Breast epithelium (tissue), 4 donors: Measurements from ENCODE around the gene ADORA2B. TPM values are rescaled to one million over a fixed set of nuclear protein-coding genes. Genes with fewer than 3 reads are reported as not detected.
A peak's percentile ranks its signal among the peaks of the same experiment; 100 is the strongest.

ENCODE experiments used
- DNase-seq, 2 donors: peaks; one replicate each; pipeline ENCODE4 v3.0.0-alpha.2; 2019; ENCODE audit warnings: low spot score in 2 of 2
- H3K27ac ChIP-seq, 2 donors: fragments of 200-600 bp; sonication (generic) in 1 of 2; one replicate each; pipeline ENCODE4 v1.5.1; 2016 to 2019; ENCODE audit warnings: mild to moderate bottlenecking in 1 of 2
- H3K27me3 ChIP-seq, 2 donors: fragments of 200-600 bp; sonication (generic) in 1 of 2; one replicate each; pipeline versions ENCODE4 v1.5.1 to v1.6.0; 2017 to 2019; ENCODE audit warnings: control low read depth in 1 of 2, mild to moderate bottlenecking in 1 of 2
- H3K36me3 ChIP-seq: fragments of 200-600 bp; one replicate; pipeline ENCODE4 v1.5.1; 2019
- H3K4me1 ChIP-seq, 2 donors: fragments of 200-600 bp; sonication (generic); one replicate each; pipeline ENCODE4 v1.5.1; 2016 to 2019; ENCODE audit warnings: control low read depth in 1 of 2
- H3K4me3 ChIP-seq, 3 donors: fragments of 200-600 bp; sonication (generic); 1 replicate in 2 of 3; 2 replicates in 1 of 3; pipeline ENCODE4 v1.5.1; 2016 to 2019; ENCODE audit warnings: mild to moderate bottlenecking in 3 of 3, moderate library complexity in 2 of 3
- H3K9me3 ChIP-seq, 2 donors: fragments of 200-600 bp; sonication (generic) in 1 of 2; one replicate each; pipeline ENCODE4 v1.5.1; 2016 to 2019; ENCODE audit warnings: control low read depth in 1 of 2
- CTCF ChIP-seq, 3 donors: fragments of 450-650 bp; IDR thresholded peaks; one replicate each; pipeline ENCODE4 v1.5.1; 2016 to 2017; ENCODE audit warnings: antibody characterized with exemption in 3 of 3, mild to moderate bottlenecking in 3 of 3, moderate library complexity in 3 of 3
- POLR2A ChIP-seq: fragments of 450-650 bp; IDR thresholded peaks from one replicate; pipeline ENCODE4 v1.6.1; 2016; ENCODE audit warnings: antibody characterized with exemption, mild to moderate bottlenecking, moderate library complexity
- POLR2AphosphoS5 ChIP-seq, 3 donors: sonication (generic); formaldehyde crosslinking; IDR thresholded peaks; one replicate each; pipeline ENCODE4 v1.6.1; 2017; ENCODE audit warnings: antibody characterized with exemption in 3 of 3
- intact Hi-C: fragments of 100-400 bp; cut with DNase I; formaldehyde crosslinking; loops from one replicate; pipeline ENCODE4 v1.15.1; 2023; ENCODE audit warnings: low total_unique reads
- total RNA-seq, 3 donors: library from RNA; depleted of rRNA; stranded (reverse); fragments of >200 nt; gene quantifications; one replicate each; pipeline ENCODE4 v1.1.0, GENCODE V29; 2016

Gene ADORA2B
- total RNA-seq, 3 donors from 2014 or later = 0.48 to 5.6 (median 4.9) TPM

GRCh38 chr17:15912416-15912955, 32.4 kb upstream of the ADORA2B start:
- H3K27me3 ChIP-seq = peaks cover 2 to 4% of the 10 kb centered on the region in 2 donors
- no peaks in the 10 kb centered on the region for H3K9me3 ChIP-seq
- DNase-seq = no peak
- no peak overlapping the region for H3K27ac ChIP-seq
- H3K4me3 ChIP-seq = no peak overlapping the region
- H3K36me3 ChIP-seq = no peaks in the 10 kb centered on the region
- TF ChIP-seq CTCF (IDR thresholded peaks at IDR 0.05) (no peak), POLR2A (no peak), POLR2AphosphoS5 (IDR thresholded peaks at IDR 0.05) (no peak)
- intact Hi-C loops = no loop called here
- H3K4me1 ChIP-seq = no peaks in the 10 kb centered on the region

DNA sequence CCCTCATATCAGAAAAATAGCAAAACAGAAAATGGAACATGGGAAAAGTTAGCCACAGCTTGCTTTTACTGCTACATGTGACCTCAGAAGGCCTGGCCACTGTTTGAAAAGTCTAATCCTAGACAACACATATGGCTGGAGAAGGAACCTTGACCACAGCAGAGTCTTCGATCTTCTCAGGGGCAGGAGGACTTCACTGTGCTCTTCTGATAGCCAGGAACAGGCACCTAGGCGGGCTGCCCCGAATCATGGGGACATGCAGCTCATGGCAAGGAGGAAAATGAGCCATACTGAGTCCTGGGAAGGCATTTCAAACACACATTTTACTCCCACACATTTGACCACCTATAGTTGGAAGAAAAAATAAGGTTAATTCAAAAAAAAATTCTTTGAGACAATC, 31.1 kb upstream of the ADORA2B start:
- Histone ChIP-seq H3K9me3 (no peaks in the 10 kb centered on the region), H3K36me3 (no peaks in the 10 kb centered on the region), H3K4me3 (no peak overlapping the region), H3K27me3 (peaks cover 2 to 5% of the 10 kb centered on the region in 2 donors), H3K27ac (no peak overlapping the region), H3K4me1 (no peaks in the 10 kb centered on the region)
- DNase-seq = no peak
- no peak for TF ChIP-seq CTCF (IDR thresholded peaks at IDR 0.05)
- TF ChIP-seq POLR2AphosphoS5 (IDR thresholded peaks at IDR 0.05) = no peak
- no peak for TF ChIP-seq POLR2A
- intact Hi-C loops = no loop called here

GRCh38 chr17:15914400-15915170, 30.3 kb upstream of the ADORA2B start:
- intact Hi-C loops = no loop called here
- Histone ChIP-seq H3K9me3 (no peaks in the 10 kb centered on the region), H3K4me1 (no peaks in the 10 kb centered on the region), H3K27me3 (peaks cover 2 to 5% of the 10 kb centered on the region in 2 donors), H3K27ac (no peak overlapping the region), H3K36me3 (no peaks in the 10 kb centered on the region), H3K4me3 (no peak overlapping the region)
- TF ChIP-seq CTCF (IDR thresholded peaks at IDR 0.05) (no peak), POLR2A (no peak), POLR2AphosphoS5 (IDR thresholded peaks at IDR 0.05) (no peak)
- no peak for DNase-seq

DNA sequence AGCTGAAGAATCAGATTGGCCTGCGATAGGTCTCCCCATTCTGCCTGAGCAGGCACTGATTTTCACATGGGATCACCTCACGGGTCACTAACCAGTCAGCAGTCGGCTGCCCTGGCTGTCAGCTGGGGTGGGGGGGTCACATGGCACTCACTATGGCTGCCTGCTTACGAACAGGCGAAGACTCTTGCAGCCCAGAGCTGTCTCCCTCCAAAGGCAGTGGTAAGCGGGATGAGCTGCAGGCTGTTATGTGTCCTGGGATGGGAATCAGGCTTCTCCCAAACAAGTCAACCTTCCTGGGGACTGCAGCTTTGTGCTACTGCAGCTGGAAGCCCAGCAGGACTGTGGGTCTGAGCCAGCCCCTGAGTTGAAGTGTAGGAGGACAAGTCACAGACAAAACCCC, 29.0 kb upstream of the ADORA2B start:
- Histone ChIP-seq H3K4me1 (no peaks in the 10 kb centered on the region), H3K36me3 (no peaks in the 10 kb centered on the region), H3K9me3 (no peaks in the 10 kb centered on the region), H3K27me3 (peaks cover 2 to 5% of the 10 kb centered on the region in 2 donors), H3K4me3 (no peak overlapping the region), H3K27ac (no peak overlapping the region)
- intact Hi-C loops = no loop called here
- no peak for DNase-seq
- TF ChIP-seq POLR2AphosphoS5 (IDR thresholded peaks at IDR 0.05) (no peak), CTCF (IDR thresholded peaks at IDR 0.05) (no peak), POLR2A (no peak)

DNA sequence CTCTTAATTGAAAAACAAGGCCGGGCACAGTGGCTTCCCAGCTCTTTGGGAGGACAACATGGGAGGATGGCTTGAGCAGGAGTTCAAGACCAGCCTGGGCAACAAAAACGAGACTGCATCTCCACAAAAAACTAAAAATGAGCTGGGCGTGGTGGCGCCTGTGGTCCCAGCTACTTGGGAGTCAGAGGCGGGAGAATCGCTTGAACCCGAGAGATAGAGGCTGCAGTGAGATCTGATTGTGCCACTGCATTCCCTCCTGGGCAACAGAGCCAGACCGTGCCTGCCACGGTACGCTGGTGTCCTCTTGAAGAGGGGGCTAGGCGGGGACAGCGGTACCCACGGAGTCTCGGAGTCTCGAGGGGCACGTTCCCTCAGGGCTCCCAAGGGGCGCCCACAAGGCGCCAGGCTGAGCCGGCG, 27.9 kb upstream of the ADORA2B start:
- peak overlapping the region; percentile 5 to 59 (median 36) for H3K4me3 ChIP-seq
- no peak for DNase-seq
- TF ChIP-seq CTCF (IDR thresholded peaks at IDR 0.05) (no peak), POLR2AphosphoS5 (IDR thresholded peaks at IDR 0.05) (no peak), POLR2A (no peak)

More for the DNA sequence above, 27.9 kb upstream of the ADORA2B start:
- Histone ChIP-seq H3K27ac (no peak overlapping the region), H3K27me3 (peaks cover 2 to 5% of the 10 kb centered on the region in 2 donors), H3K9me3 (peaks cover 0 to 4% of the 10 kb centered on the region in 2 donors), H3K36me3 (no peaks in the 10 kb centered on the region), H3K4me1 (no peaks in the 10 kb centered on the region)
- intact Hi-C loops = no loop called here
